ENCODE data around the gene CATSPERD. TPM values are rescaled to one million over a fixed set of nuclear protein-coding genes. Genes with fewer than 3 reads are reported as not detected.

The CATSPERD gene
- total and polyA plus RNA-seq, 9 of the 15 experiments (the other 6 are each of a cell fraction or from before 2014, with no cell fraction given): not detected

DNA sequence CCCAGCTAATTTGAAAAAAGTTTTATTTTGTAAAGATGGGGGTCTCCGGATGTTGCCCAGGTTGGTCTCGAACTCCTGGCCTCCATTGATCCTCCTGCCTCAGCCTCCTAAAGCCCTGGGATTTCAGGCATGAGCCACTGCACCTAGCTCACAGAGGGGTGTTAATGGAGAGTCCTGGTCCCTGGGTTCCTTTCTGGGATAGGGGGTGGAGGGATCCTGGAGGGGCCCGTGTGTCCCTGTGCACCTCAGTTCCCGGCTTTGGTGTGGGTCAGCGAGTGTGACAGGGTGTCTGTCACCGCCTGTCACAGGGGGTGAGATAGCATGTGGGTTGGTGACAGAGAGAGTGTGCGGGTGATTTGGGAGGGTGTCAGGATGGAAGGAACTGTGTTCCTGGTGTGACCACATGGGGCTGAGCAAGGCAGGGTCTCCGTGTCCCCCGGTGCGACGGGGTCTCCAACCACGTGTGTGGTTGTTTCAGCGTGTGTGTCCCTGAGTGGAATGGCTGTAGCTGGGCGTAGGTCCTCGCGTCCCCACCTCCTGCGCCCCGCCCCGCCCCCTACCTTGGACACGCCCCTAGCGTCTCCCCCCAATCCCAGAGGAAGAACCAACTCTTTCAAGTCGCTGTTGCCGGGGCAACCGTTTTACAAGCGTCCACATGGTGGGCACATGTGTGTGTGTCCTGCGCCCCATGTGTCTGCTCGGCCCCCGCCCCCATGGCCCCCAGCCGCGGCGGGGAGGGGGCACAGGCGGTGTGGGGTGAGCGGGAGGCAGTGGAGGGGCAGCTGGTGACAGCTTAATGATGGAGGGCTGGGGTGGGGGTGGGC, 81.6 kb downstream of the CATSPERD start (continued):
- TF ChIP-seq TAF9B (IDR thresholded peaks at IDR 0.05; ENCODE audit: partially characterized antibody) (no peak), PTBP1 (IDR thresholded peaks at IDR 0.05; ENCODE audit: low read depth, low read length) (no peak), NFIC (IDR thresholded peaks at IDR 0.05) (no peak), ESRRB (CRISPR knock-in tag; IDR thresholded peaks at IDR 0.05; ENCODE audit: borderline replicate concordance) (no peak), CHD1 (IDR thresholded peaks at IDR 0.05; ENCODE audit: low read length) (no peak), ZNF449 (CRISPR knock-in tag; IDR thresholded peaks at IDR 0.05) (no peak), VEZF1 (CRISPR knock-in tag; IDR thresholded peaks at IDR 0.05) (peak; percentile 57; the same call in 1 of the 2 replicates), NCOR1 (IDR thresholded peaks at IDR 0.05) (no peak)
- TF ChIP-seq, protein P1, sequence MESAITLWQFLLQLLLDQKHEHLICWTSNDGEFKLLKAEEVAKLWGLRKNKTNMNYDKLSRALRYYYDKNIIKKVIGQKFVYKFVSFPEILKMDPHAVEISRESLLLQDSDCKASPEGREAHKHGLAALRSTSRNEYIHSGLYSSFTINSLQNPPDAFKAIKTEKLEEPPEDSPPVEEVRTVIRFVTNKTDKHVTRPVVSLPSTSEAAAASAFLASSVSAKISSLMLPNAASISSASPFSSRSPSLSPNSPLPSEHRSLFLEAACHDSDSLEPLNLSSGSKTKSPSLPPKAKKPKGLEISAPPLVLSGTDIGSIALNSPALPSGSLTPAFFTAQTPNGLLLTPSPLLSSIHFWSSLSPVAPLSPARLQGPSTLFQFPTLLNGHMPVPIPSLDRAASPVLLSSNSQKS (CRISPR knock-in tag; IDR thresholded peaks at IDR 0.05): no peak

Data from K562 (cell line).